Measurements from ENCODE around the gene AFAP1. TPM values are rescaled to one million over a fixed set of nuclear protein-coding genes. Genes with fewer than 3 reads are reported as not detected.

Gene AFAP1
- total and polyA plus RNA-seq, 2 donors from 2014 or later, result 2.6 to 26.3 TPM

GRCh38 chr4:7876201-7876875 lies 63.3 kb downstream of the AFAP1 start:
- no peak for TF ChIP-seq CTCF (IDR thresholded peaks at IDR 0.05; ENCODE audit: borderline replicate concordance, extremely low read depth, insufficient read depth)
- H3K9ac ChIP-seq (ENCODE audit: low read length in 3 of 3), result no peak overlapping the region
- intact Hi-C loops (cut with DNase I), result no loop called here
- FAIRE-seq (no peak), DNase-seq (peak in 2 of 5 donors; percentile 21 to 33)
- no peaks in the 10 kb centered on the region for H3K9me3 ChIP-seq (ENCODE audit: control insufficient read depth in 2 of 3, insufficient read depth in 1 of 3, low read length in 3 of 3)
- H3K4me3 ChIP-seq (ENCODE audit: low read length in 3 of 3), result no peak overlapping the region
- H3K4me1 ChIP-seq (ENCODE audit: control insufficient read depth in 2 of 3, insufficient read depth in 2 of 3, low read depth in 1 of 3, low read length in 3 of 3), result peaks cover 0 to 5% (median 0%) of the 10 kb centered on the region in 3 donors
- no peaks in the 10 kb centered on the region for H3K27me3 ChIP-seq (ENCODE audit: control insufficient read depth, insufficient read depth, low read length)
- H3K27ac ChIP-seq (ENCODE audit: low read depth in 2 of 2, low read length in 2 of 2), result no peak overlapping the region
- H3K36me3 ChIP-seq (ENCODE audit: control insufficient read depth in 2 of 3, insufficient read depth in 3 of 3, low read length in 3 of 3), result no peaks in the 10 kb centered on the region

- Histone ChIP-seq H3K4me1 (ENCODE audit: control insufficient read depth in 2 of 3, insufficient read depth in 2 of 3, low read depth in 1 of 3, low read length in 3 of 3) (peaks cover 0 to 5% (median 0%) of the 10 kb centered on the region in 3 donors), H3K4me3 (ENCODE audit: low read length in 3 of 3) (no peak overlapping the region), H3K9me3 (ENCODE audit: control insufficient read depth in 2 of 3, insufficient read depth in 1 of 3, low read length in 3 of 3) (no peaks in the 10 kb centered on the region), H3K27ac (ENCODE audit: low read depth in 2 of 2, low read length in 2 of 2) (no peak overlapping the region), H3K9ac (ENCODE audit: low read length in 3 of 3) (no peak overlapping the region), H3K27me3 (ENCODE audit: control insufficient read depth, insufficient read depth, low read length) (no peaks in the 10 kb centered on the region), H3K36me3 (ENCODE audit: control insufficient read depth in 2 of 3, insufficient read depth in 3 of 3, low read length in 3 of 3) (no peaks in the 10 kb centered on the region)
- no peak for DNase-seq
- TF ChIP-seq CTCF (IDR thresholded peaks at IDR 0.05; ENCODE audit: borderline replicate concordance, extremely low read depth, insufficient read depth), result no peak
- intact Hi-C loops (cut with DNase I), result no loop called here
- FAIRE-seq, result no peak
Measured at GRCh38 chr4:7874838-7875237, 64.8 kb downstream of the AFAP1 start.

- Histone ChIP-seq H3K9me3 (ENCODE audit: control insufficient read depth in 2 of 3, insufficient read depth in 1 of 3, low read length in 3 of 3) (no peaks in the 10 kb centered on the region), H3K9ac (ENCODE audit: low read length in 3 of 3) (no peak overlapping the region), H3K36me3 (ENCODE audit: control insufficient read depth in 2 of 3, insufficient read depth in 3 of 3, low read length in 3 of 3) (no peaks in the 10 kb centered on the region), H3K4me1 (ENCODE audit: control insufficient read depth in 2 of 3, insufficient read depth in 2 of 3, low read depth in 1 of 3, low read length in 3 of 3) (peaks cover 0 to 5% (median 0%) of the 10 kb centered on the region in 3 donors), H3K4me3 (ENCODE audit: low read length in 3 of 3) (no peak overlapping the region), H3K27me3 (ENCODE audit: control insufficient read depth, insufficient read depth, low read length) (no peaks in the 10 kb centered on the region), H3K27ac (ENCODE audit: low read depth in 2 of 2, low read length in 2 of 2) (no peak overlapping the region)
- intact Hi-C loops (cut with DNase I), result no loop called here
- FAIRE-seq (no peak), DNase-seq (no peak)
- TF ChIP-seq CTCF (IDR thresholded peaks at IDR 0.05; ENCODE audit: borderline replicate concordance, extremely low read depth, insufficient read depth), result no peak
Measured at GRCh38 chr4:7873881-7874280, 65.8 kb downstream of the AFAP1 start.

Data from kidney (tissue), 14 donors.